Astrocyte of the cerebellum (primary cell): ENCODE data around the gene ITGB8.

Experiments
- DNase-seq: peaks from one replicate; pipeline ENCODE4 v3.0.0-alpha.2; 2011; ENCODE audit warnings: low read depth
- H3K4me3 ChIP-seq: 2 replicates; pipeline ENCODE4 v1.5.1; 2011; ENCODE audit warnings: mild to moderate bottlenecking, low read depth, low read length, moderate library complexity
- CTCF ChIP-seq: IDR thresholded peaks from 2 replicates; pipeline ENCODE4 v1.5.1; 2012; ENCODE audit warnings: low read length, low read depth, moderate library complexity, mild to moderate bottlenecking; ENCODE audit errors: missing control alignments
- in situ Hi-C: cut with HindIII; loops from 2 replicates; pipeline ENCODE4 v1.10.0; 2017; ENCODE audit warnings: low sequenced_read_pairs

Gene ITGB8

GRCh38 chr7:20394284-20394683, 63.6 kb downstream of the ITGB8 start:
- no peak overlapping the region for H3K4me3 ChIP-seq
- in situ Hi-C loops, result no loop called here
- TF ChIP-seq CTCF, result no peak
- no peak for DNase-seq

DNA sequence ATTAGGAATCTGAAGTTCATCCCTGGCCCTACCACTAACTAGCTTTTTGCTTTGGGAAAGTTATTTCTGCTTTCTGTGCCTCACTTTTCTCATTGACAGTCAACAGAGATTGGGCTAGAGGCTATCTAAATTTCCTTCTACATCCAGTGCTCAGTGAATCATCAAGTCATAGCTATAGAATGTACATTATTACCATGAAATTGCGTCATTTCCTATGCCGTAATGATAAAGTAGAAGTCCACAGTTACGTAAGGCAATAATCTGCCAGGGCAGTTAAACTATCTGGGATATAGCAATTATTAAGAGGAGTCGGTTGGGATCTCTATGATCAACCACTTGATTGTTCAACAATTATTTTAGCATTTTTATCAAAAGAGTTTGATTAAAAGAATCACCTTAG, 64.4 kb downstream of the ITGB8 start:
- in situ Hi-C loops, result no loop called here
- no peak for DNase-seq
- TF ChIP-seq CTCF, result no peak
- H3K4me3 ChIP-seq, result no peak overlapping the region

DNA sequence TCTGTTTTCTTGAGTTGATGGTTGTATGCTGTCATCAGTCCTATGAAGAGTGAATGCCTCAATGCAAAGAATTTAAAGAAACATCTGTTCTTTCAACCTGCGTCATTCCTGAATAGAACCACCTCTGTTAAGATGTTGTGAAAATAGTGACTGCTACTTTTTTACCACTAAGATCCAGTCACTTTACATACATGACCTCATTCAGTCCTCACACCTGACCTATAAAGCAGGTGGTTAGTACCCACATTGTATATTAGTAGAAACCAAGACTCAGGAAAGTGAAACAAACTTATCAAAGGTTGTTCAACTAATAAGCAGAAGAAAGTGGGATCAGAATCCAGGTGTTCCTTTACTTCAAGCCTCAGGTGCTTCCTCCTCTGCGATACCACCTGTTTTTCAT, 64.8 kb downstream of the ITGB8 start:
- in situ Hi-C loops, result no loop called here
- no peak for DNase-seq
- no peak overlapping the region for H3K4me3 ChIP-seq
- no peak for TF ChIP-seq CTCF

- TF ChIP-seq CTCF, result no peak
Measured at GRCh38 chr7:20399521-20399920, 68.8 kb downstream of the ITGB8 start.

DNA sequence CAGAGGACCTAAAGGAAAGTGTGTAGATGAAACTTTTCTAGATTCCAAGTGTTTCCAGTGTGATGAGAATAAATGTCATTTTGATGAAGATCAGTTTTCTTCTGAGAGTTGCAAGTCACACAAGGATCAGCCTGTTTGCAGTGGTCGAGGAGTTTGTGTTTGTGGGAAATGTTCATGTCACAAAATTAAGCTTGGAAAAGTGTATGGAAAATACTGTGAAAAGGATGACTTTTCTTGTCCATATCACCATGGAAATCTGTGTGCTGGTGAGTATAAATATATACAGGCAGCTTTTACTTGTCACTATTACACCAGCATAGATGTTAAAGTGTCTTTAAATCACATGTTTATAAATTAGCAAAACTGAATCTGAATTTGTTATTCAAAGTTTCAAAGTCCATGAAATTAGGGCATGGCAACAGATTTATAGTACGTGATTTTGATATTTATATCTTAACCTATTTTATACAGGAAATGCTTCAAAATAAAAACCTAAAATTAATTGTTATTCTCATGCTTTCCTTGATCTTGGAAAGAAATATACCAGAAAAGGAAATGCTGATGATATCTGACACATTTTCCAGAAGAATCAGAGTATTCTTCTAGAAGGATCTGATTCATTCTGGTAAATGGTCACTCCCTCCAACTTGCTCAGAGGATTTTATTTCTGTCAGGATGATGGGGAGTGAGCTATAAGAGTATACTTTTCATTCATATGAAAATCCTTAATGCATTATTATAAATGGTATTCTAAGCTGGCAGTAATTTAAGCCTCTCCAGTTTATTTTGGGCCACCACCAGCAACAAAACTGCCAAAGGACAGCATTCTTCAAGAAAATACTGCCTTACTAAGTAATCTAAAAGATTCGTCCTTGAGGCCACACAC, 71.4 kb downstream of the ITGB8 start:
- in situ Hi-C loops, result no loop called here
- no peak overlapping the region for H3K4me3 ChIP-seq
- TF ChIP-seq CTCF, result no peak
- DNase-seq, result no peak

More at GRCh38 chr7:20399521-20399920, 68.8 kb downstream of the ITGB8 start:
- no peak for DNase-seq
- H3K4me3 ChIP-seq, result no peak overlapping the region
- in situ Hi-C loops, result no loop called here

DNA sequence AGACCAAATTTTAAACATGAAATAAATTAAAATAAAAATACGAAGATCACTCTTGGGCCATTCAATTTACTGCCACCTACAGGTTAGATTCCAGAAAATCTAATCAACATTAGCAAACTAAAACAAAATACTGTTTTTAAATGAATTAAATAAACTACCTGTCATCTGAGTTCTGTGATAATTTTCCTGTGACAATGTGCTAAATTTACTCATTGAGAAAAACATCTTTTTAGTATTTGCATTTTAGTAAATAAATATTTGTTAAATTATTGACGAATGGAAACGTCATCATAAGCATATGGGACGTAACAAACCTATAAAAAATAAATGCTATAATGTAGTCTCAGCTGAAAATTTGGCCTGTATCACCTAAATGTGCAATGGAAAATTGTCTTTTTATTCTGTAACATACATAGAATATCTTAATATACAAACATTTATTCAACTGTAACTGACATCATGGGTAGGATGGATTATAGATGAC, 72.1 kb downstream of the ITGB8 start:
- peak; percentile 41 for TF ChIP-seq CTCF
- no peak overlapping the region for H3K4me3 ChIP-seq
- no peak for DNase-seq
- in situ Hi-C loops, result no loop called here
